BJ (cell line): ENCODE results near the gene NLGN1. TPM values are rescaled to one million over a fixed set of nuclear protein-coding genes. Genes with fewer than 3 reads are reported as not detected.

Experiments
- CTCF ChIA-PET: fragments of 350-600 bp; formaldehyde crosslinking; extraction: SDS; loops from one replicate; lab custom pipeline; 2021; ENCODE audit warnings: antibody characterized with exemption, inconsistent platforms; lab: Yijun Ruan, JAX
- POLR2A ChIA-PET: fragments of 300-600 bp; sonication (Branson Sonifier 250); formaldehyde crosslinking; extraction: SDS; loops from one replicate; lab custom pipeline; 2021; ENCODE audit warnings: antibody characterized with exemption; lab: Charles Lee
- DNase-seq: peaks from one replicate; pipeline ENCODE4 v3.0.0-alpha.2; 2011; ENCODE audit warnings: low read depth
- H3K27me3 ChIP-seq: 2 replicates; pipeline ENCODE4 v1.6.0; 2011; ENCODE audit warnings: low read length; ENCODE audit not compliant: control insufficient read depth, insufficient read depth
- H3K36me3 ChIP-seq: 2 replicates; pipeline ENCODE4 v1.5.1; 2011; ENCODE audit warnings: low read length; ENCODE audit not compliant: control insufficient read depth, insufficient read depth
- H3K4me3 ChIP-seq: 2 replicates; pipeline ENCODE4 v1.5.1; 2011; ENCODE audit warnings: low read depth, mild to moderate bottlenecking, control low read depth, low read length
- polyA plus RNA-seq: library from polyadenylated mRNA; depleted of rRNA; stranded (reverse); fragments of >200 nt; gene quantifications from 2 replicates; pipeline ENCODE4 v1.2.3, GENCODE V29; 2011
- TF ChIP-seq, protein P1 (sequence below): IDR thresholded peaks from 2 replicates; pipeline ENCODE4 v1.5.1; 2011; ENCODE audit warnings: low read depth, mild to moderate bottlenecking, control low read depth, inconsistent platforms, low read length, moderate library complexity; ENCODE audit not compliant: insufficient read depth

Gene NLGN1
- polyA plus RNA-seq, 1 experiment = 15.5 TPM

- TF ChIP-seq, protein P1, sequence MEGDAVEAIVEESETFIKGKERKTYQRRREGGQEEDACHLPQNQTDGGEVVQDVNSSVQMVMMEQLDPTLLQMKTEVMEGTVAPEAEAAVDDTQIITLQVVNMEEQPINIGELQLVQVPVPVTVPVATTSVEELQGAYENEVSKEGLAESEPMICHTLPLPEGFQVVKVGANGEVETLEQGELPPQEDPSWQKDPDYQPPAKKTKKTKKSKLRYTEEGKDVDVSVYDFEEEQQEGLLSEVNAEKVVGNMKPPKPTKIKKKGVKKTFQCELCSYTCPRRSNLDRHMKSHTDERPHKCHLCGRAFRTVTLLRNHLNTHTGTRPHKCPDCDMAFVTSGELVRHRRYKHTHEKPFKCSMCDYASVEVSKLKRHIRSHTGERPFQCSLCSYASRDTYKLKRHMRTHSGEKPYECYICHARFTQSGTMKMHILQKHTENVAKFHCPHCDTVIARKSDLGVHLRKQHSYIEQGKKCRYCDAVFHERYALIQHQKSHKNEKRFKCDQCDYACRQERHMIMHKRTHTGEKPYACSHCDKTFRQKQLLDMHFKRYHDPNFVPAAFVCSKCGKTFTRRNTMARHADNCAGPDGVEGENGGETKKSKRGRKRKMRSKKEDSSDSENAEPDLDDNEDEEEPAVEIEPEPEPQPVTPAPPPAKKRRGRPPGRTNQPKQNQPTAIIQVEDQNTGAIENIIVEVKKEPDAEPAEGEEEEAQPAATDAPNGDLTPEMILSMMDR = no peak
- Histone ChIP-seq H3K36me3 (no peaks in the 10 kb centered on the region), H3K4me3 (no peak overlapping the region), H3K27me3 (no peaks in the 10 kb centered on the region)
- CTCF ChIA-PET = no interaction called here
- POLR2A ChIA-PET = no interaction called here
- DNase-seq = no peak
These were observed 346.9 kb downstream of the NLGN1 start for GRCh38 chr3:173744479-173744878.

DNA sequence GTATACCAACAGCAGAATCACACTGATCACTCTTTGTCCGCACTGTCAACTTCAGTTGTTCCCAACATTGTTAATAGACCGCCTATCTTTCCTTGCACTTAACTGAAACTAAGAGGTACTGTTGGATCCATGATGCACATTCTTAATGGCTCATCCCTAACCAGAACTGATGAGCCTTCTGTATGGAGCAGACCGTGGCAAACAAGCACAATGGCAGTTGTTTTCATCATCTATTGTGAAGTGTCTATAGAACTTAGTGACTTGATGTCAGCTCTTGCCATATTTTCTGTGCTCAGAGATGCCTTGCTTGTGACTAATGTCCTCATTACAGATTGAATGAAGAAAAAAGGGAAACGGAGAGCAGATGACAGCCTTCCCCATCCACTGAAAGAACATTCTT lies 347.4 kb downstream of the NLGN1 start:
- Histone ChIP-seq H3K27me3 (no peaks in the 10 kb centered on the region), H3K4me3 (no peak overlapping the region), H3K36me3 (no peaks in the 10 kb centered on the region)
- no peak for DNase-seq
- TF ChIP-seq, protein P1 = no peak
- ChIA-PET CTCF (no interaction called here), POLR2A (no interaction called here)

DNA sequence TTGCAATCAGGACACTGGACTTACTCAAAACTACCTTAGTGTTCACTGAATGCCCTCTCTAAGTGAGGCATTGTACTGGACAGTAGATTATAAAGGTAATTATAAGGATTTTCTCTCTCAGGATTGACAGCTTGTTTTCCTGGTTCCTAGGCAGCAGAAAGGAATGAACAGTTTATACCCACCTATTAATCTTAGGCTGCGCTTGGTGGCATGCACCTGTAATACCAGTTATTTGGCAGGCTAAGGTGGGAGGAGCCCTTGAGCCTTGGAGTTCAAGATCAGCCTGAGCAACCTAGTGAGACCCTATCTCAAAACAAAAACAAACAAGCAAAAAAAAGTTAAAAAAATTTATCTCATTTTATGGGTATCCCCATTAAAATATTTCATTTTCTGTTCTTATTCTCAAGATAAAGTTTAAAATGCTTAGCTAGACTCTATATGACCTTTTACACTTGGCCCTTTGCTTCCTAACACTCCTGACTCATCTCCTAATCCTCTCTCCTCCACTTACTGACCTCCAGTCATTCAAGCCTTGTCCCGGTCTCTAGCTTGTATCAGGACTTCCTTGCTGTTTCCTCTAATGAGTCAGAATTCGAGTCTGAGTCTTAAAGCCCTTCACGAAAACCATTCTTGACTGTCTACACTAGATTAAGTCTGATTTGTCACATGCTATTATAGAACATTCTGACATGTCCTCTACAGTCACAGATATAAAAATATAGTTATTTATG lies 348.6 kb downstream of the NLGN1 start:
- ChIA-PET POLR2A (interaction anchor here (0.6 kb wide), 1 partner anchor 350 kb away, joined by 3 read pairs; no protein-coding TSS in a partner anchor), CTCF (no interaction called here)

DNA sequence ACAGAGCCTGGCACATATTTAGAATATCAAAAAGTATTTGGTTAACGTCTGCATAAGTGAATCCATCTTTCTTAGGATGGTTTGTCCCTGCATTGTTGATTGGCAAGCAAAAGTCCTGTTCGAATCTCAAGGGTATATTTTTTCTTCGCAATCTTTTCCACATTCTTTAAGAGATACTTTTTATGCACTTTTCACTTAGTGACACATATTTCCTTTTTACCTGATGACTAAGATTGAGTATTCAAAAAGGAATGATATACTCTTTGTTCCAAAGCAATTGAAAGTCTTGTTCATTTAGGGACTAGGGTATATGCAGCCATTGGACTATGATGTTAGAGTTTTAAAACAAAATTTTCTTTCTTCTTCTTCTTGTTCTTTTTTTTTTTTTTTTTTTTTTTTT lies 349.9 kb downstream of the NLGN1 start:
- CTCF ChIA-PET = no interaction called here
- TF ChIP-seq, protein P1 = no peak
- no peak for DNase-seq
- POLR2A ChIA-PET = no interaction called here
- Histone ChIP-seq H3K27me3 (no peaks in the 10 kb centered on the region), H3K4me3 (no peak overlapping the region), H3K36me3 (no peaks in the 10 kb centered on the region)

More for the DNA sequence above, 348.6 kb downstream of the NLGN1 start:
- Histone ChIP-seq H3K27me3 (no peaks in the 10 kb centered on the region), H3K4me3 (no peak overlapping the region), H3K36me3 (no peaks in the 10 kb centered on the region)
- TF ChIP-seq, protein P1 = no peak
- DNase-seq = no peak

DNA sequence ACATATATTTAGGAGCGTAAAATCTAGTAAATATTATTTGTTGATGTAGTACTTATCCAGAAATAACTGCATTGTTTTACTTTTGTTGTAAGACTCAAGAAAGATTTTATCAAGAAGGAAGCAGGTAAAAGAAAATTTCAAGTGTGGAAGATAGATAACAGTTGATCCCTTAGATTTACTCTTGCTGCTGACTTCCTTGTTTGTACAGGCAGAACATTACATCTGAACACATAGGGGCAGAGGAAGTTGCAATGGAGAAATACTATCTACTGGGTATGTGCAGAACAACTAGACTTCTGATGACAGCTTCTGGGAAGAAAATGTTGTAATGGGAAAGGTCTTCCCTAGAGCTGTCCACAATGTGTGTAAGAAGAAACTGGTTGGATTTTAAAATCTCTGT lies 350.6 kb downstream of the NLGN1 start:
- H3K4me3 ChIP-seq = no peak overlapping the region
- DNase-seq = no peak
- no peaks in the 10 kb centered on the region for H3K36me3 ChIP-seq
- TF ChIP-seq, protein P1 = no peak
- no peaks in the 10 kb centered on the region for H3K27me3 ChIP-seq
- POLR2A ChIA-PET = no interaction called here
- CTCF ChIA-PET = interaction anchor here (1.0 kb wide), 1 partner anchor 10 kb away, joined by 4 read pairs; no protein-coding TSS in a partner anchor
